ENCODE data around the gene AFM. TPM values are rescaled to one million over a fixed set of nuclear protein-coding genes. Genes with fewer than 3 reads are reported as not detected.

The AFM gene
- total and polyA plus RNA-seq, 2 donors (not counting 1 experiment from before 2014, with no cell fraction given) = not detected

DNA sequence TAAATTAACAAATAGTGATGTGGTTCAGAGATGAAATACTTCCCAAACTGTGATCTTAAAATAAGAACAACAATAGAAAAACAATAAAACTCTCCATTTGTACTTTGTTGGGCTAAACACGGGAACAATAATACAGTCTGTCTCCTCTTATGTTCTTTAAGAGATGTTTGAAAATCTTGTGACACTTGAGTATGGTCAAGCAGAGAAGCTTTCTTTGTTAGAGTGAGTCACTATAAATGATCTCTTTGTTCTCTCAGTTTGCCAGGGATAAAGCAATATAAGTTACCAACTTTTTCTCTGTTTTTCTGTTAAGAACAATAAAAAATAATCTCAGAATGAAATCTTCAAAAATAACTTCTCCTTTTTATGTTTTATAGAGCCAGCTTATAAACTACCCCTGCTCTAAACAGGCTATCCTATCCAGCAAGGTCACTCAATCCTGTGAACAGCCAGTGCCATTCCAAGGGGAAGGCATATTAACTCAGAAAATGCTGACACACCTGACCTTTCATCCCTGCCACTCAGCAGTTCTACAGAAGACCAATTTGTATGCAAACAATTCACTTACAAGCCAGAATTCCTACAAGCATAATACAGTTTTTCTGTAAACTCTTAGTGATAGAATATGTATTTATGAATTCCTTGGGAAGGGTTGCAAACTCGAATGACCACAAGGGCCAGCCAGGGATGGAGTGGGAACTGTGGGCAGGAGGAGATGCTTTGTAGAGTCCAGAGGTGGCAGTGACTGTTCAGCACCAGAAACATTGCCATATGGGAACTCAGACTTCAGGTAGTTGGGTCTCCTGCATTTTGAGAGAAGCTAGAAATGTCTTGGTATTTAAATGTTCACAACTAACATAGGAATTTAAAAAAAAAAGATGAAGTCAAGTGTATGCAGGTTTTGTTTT, 52.2 kb downstream of the AFM start:
- Histone ChIP-seq H3K4me3 (replicated peaks in 1 of 4; ENCODE audit: control extremely low read depth in 1 of 4, insufficient read depth in 1 of 4, low read depth in 3 of 4, low read length in 4 of 4) (no peak overlapping the region), H3K36me3 (ENCODE audit: control insufficient read depth, insufficient read depth, low read length) (no peaks in the 10 kb centered on the region), H3K27me3 (ENCODE audit: control insufficient read depth, insufficient read depth, low read length) (no peaks in the 10 kb centered on the region), H3K27ac (ENCODE audit: insufficient read depth, low read length) (no peak overlapping the region), H2AFZ (ENCODE audit: low read length) (no peak overlapping the region), H4K20me1 (ENCODE audit: control insufficient read depth, extremely low read depth, insufficient read depth, low read length) (no peaks in the 10 kb centered on the region), H3K79me2 (ENCODE audit: control insufficient read depth, insufficient read depth, low read length) (no peaks in the 10 kb centered on the region), H3K9me3 (ENCODE audit: control insufficient read depth, insufficient read depth, low read depth, low read length) (no peaks in the 10 kb centered on the region), H3K4me1 (ENCODE audit: control insufficient read depth, extremely low read depth, insufficient read depth, low read length) (no peaks in the 10 kb centered on the region), H3K9ac (ENCODE audit: insufficient read depth, low read length) (no peak overlapping the region), H3K4me2 (ENCODE audit: extremely low read depth, insufficient read depth, low read length) (no peak overlapping the region)
- no peak for DNase-seq (ENCODE audit: low read depth in 2 of 2)
- TF ChIP-seq EZH2 (IDR thresholded peaks at IDR 0.05; ENCODE audit: low read length, missing control alignments) (no peak), CTCF (conservative IDR thresholded peaks at IDR 0.05 in 1 of 2, IDR thresholded peaks at IDR 0.05 in 1 of 2; ENCODE audit: low read depth in 1 of 2, low read length in 2 of 2) (no peak)

DNA sequence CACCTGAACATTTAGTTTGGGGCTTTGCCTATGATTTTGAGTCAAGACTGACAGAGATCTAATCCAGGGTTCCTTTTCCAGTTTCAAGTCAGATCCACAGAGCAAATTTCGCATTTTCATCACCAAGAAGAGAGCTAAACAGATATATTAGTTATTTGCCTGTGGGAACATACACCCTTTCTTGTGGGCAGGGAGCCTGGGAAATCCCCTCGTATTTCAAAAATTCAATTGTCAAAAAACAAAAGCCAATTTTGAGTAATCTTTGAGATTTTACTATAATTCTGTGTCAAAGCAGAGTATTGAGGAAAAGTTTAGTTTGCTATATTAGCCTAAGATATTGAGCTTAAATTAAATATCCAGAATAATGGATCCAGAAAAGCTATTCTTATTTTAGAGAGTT, 56.6 kb downstream of the AFM start:
- no peak overlapping the region for H3K4me2 ChIP-seq (ENCODE audit: extremely low read depth, insufficient read depth, low read length)
- H3K9ac ChIP-seq (ENCODE audit: insufficient read depth, low read length) = no peak overlapping the region
- H3K9me3 ChIP-seq (ENCODE audit: control insufficient read depth, insufficient read depth, low read depth, low read length) = no peaks in the 10 kb centered on the region
- H4K20me1 ChIP-seq (ENCODE audit: control insufficient read depth, extremely low read depth, insufficient read depth, low read length) = no peaks in the 10 kb centered on the region
- H3K36me3 ChIP-seq (ENCODE audit: control insufficient read depth, insufficient read depth, low read length) = no peaks in the 10 kb centered on the region
- H3K4me1 ChIP-seq (ENCODE audit: control insufficient read depth, extremely low read depth, insufficient read depth, low read length) = no peaks in the 10 kb centered on the region
- TF ChIP-seq EZH2 (IDR thresholded peaks at IDR 0.05; ENCODE audit: low read length, missing control alignments) (no peak), CTCF (conservative IDR thresholded peaks at IDR 0.05 in 1 of 2, IDR thresholded peaks at IDR 0.05 in 1 of 2; ENCODE audit: low read depth in 1 of 2, low read length in 2 of 2) (no peak)
- H3K27me3 ChIP-seq (ENCODE audit: control insufficient read depth, insufficient read depth, low read length) = peaks cover 3% of the 10 kb centered on the region
- no peak for DNase-seq (ENCODE audit: low read depth in 2 of 2)
- no peak overlapping the region for H3K4me3 ChIP-seq (replicated peaks in 1 of 4; ENCODE audit: control extremely low read depth in 1 of 4, insufficient read depth in 1 of 4, low read depth in 3 of 4, low read length in 4 of 4)
- no peaks in the 10 kb centered on the region for H3K79me2 ChIP-seq (ENCODE audit: control insufficient read depth, insufficient read depth, low read length)
- no peak overlapping the region for H3K27ac ChIP-seq (ENCODE audit: insufficient read depth, low read length)
- H2AFZ ChIP-seq (ENCODE audit: low read length) = no peak overlapping the region

DNA sequence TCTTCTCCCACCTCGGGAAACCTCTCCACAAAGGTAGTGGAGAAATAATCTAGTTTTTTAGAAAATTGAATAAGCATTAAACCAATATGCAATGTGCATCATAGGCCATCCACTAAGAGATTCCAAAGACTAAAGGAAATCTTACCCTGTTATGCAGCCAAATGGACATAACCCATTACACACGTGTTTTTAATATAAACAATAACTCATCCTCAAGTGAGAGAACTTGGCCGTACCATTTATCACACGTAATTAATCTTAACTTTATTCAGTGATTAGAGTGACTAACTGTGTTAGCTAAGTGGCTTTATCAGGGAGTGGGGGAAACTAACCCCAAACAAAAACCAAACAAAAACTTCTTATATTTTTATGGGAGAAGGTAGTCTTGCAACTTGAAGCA, 57.8 kb downstream of the AFM start:
- H4K20me1 ChIP-seq (ENCODE audit: control insufficient read depth, extremely low read depth, insufficient read depth, low read length) = no peaks in the 10 kb centered on the region
- H3K4me1 ChIP-seq (ENCODE audit: control insufficient read depth, extremely low read depth, insufficient read depth, low read length) = no peaks in the 10 kb centered on the region
- H3K36me3 ChIP-seq (ENCODE audit: control insufficient read depth, insufficient read depth, low read length) = no peaks in the 10 kb centered on the region
- H3K4me2 ChIP-seq (ENCODE audit: extremely low read depth, insufficient read depth, low read length) = no peak overlapping the region
- H2AFZ ChIP-seq (ENCODE audit: low read length) = no peak overlapping the region
- H3K79me2 ChIP-seq (ENCODE audit: control insufficient read depth, insufficient read depth, low read length) = no peaks in the 10 kb centered on the region
- peak in 1 of 2 donors; percentile 26 for DNase-seq (ENCODE audit: low read depth in 2 of 2)
- peaks cover 3% of the 10 kb centered on the region for H3K27me3 ChIP-seq (ENCODE audit: control insufficient read depth, insufficient read depth, low read length)
- TF ChIP-seq CTCF (conservative IDR thresholded peaks at IDR 0.05 in 1 of 2, IDR thresholded peaks at IDR 0.05 in 1 of 2; ENCODE audit: low read depth in 1 of 2, low read length in 2 of 2) (no peak), EZH2 (IDR thresholded peaks at IDR 0.05; ENCODE audit: low read length, missing control alignments) (no peak)
- no peak overlapping the region for H3K27ac ChIP-seq (ENCODE audit: insufficient read depth, low read length)
- no peaks in the 10 kb centered on the region for H3K9me3 ChIP-seq (ENCODE audit: control insufficient read depth, insufficient read depth, low read depth, low read length)
- H3K4me3 ChIP-seq (replicated peaks in 1 of 4; ENCODE audit: control extremely low read depth in 1 of 4, insufficient read depth in 1 of 4, low read depth in 3 of 4, low read length in 4 of 4) = no peak overlapping the region
- H3K9ac ChIP-seq (ENCODE audit: insufficient read depth, low read length) = no peak overlapping the region
